Activated CD8-positive, alpha-beta memory T cell treated with anti-CD3 and anti-CD28 coated beads, Interleukin-2, amount 50 U/mL, for 1 hour (primary cell): ENCODE data around the gene SARS1.

Source experiments
- DNase-seq: peaks from one replicate; pipeline ENCODE4 v3.0.0-alpha.2; 2020; ENCODE audit errors: extremely low read depth

Gene SARS1

DNA sequence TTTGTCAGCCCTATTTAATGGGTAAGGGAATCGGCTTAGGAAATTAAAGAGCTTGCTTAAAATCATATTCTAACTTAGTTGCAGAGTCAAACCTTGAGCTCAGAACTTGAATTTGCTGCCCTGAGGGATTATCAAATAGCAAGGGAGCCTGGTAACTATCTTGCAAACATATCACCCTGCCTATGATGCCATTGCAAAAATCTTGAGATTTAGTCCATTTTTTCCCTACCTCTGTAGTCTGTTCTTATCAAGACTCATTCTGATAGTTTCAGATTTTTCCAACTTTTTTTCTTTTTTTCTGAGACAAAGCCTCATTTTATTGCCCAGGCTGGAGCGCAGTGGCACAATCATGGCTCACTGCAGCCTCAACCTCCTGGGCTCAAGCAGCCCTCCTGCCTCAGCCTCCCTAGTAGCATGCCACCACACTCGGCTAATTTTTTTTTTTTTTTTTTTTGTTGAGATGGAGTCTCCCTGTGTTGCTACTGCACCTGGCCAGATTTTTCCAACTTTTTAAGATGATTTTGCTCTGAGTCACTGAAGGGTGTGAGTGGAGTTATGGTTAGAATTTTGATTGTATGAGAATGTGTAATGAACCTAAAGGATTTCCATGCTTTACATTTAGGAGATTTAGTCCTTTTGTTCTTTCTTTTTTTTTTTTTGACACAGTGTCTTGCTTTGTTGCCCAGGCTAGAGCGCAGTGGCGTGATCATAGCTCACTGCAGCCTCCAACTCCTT, 12.2 kb downstream of the SARS1 start:
- DNase-seq, result no peak

DNA sequence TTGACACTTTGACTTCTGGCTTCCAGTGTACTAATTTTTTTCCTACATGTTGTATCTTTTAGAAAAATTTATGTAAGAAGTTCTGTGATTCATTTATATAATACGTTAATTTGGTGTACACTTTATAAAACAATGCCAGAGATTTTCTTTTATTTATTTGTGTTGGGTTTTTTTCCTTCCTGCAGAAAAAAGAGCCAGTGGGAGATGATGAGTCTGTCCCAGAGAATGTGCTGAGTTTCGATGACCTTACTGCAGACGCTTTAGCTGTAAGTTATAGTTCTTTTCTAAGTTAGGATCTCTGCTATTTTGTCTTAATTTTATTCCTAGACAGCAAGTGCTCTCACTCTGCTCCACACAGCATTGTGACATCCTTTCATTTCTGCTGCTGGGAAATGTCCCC, 14.4 kb downstream of the SARS1 start:
- no peak for DNase-seq

DNA sequence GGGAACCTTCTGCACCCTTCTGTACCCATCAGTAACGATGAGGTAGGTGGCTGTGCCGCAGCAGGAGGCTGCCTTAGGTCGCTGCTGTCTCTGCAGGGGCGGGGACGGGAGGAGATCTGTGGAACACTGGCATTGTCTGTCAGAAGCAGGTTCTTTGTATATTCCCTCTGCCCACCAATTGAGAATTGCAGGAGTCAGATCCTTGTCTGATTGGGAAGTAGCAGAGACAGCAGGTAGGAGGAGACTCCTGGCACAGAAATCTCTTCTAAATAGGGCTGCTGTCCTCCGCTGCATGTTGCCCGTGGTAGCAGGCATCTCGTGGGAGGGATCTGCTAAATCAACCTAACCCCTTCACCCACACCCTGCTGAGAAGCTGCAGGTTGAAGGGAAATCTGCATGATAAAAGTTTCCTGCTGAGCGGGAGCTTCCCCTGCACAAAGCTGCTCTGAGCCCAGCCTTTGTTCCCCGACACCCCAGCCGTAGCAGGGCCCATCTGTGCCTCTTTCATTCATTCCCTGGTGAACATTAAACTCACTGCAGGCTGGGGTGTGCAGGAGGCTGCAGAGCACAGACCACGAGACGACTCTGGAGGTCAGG, 15.9 kb downstream of the SARS1 start:
- no peak for DNase-seq

DNA sequence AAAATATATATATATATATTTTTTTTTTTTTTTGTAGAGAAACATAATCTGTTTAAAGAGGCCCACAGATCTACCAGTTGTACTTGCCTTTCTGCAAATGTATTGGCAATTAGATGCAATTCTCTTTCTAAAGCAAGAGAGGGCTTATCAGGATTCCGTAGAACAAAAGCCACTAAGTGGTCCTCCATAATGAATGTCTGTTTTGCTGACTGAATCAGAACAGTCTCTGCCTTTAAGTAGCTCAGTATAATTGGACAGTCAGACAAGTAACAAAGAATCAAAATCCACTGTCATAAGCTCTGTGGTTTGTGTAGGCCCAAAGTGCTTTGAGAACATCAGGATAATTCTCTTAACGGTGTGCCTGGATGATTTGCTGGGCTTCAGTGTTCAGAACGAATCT, 17.3 kb downstream of the SARS1 start:
- DNase-seq, result no peak

DNA sequence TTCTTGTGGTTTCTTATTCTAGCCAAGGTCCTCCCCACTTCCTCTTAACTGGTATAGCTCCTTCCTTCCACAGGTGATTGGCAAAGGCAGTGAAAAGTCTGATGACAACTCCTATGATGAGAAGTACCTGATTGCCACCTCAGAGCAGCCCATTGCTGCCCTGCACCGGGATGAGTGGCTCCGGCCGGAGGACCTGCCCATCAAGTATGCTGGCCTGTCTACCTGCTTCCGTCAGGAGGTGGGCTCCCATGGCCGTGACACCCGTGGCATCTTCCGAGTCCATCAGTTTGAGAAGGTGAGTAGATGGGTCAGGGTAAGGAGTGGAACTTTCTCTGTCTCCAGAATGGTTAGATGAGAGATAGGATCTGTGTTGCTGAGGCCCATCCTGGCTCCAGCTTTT, 21.4 kb downstream of the SARS1 start:
- no peak for DNase-seq

DNA sequence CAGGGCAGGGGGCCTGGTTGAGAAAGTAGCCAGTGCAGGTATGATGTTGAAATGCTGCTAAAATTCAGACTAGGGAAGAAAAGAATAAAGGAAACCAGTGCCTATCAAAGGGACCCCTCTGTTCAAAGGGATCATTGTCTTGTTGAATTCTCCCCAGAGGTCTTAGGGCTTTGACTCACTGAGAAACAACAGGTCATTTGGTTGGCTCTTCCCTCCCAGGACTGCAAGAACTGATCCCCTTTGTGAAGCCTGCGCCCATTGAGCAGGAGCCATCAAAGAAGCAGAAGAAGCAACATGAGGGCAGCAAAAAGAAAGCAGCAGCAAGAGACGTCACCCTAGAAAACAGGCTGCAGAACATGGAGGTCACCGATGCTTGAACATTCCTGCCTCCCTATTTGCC, 23.8 kb downstream of the SARS1 start:
- no peak for DNase-seq

DNA sequence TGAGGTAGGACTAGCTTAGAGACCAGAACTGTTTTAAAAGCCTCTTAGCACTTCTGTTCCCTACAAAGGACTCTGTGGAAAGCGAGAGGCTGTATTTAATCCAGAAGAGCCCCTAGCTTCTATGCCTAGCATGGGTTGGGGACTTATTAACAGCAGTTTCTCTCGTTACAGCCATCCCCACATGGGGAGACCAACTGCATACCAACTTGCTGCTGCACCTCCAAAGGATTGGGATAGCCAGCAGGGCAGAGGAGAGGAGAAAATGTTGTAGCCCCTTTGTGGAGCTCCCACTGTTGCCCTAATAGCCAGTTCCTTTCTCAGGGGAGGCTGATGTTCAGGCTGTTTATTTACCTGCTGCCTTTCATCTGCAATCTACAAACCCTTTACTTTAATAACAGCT, 24.7 kb downstream of the SARS1 start:
- DNase-seq, result no peak

DNA sequence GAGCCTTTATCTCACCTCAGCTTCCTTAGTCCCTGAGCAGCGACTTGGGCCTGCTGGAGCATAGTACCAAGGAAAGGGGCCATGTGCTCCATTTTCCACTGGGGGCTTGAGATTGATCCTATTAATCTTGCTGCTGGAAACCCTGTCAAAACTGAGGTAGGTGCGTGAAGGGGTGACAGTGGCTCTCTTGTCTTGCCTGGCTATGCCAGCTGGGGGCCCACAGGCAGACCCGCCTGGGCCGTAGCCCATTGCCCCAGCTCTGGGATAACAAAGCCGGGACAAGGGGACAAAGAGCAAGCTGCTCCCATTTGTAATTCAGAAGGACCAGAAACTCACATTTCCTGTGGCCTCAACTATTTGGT, 25.3 kb downstream of the SARS1 start:
- DNase-seq, result no peak

DNA sequence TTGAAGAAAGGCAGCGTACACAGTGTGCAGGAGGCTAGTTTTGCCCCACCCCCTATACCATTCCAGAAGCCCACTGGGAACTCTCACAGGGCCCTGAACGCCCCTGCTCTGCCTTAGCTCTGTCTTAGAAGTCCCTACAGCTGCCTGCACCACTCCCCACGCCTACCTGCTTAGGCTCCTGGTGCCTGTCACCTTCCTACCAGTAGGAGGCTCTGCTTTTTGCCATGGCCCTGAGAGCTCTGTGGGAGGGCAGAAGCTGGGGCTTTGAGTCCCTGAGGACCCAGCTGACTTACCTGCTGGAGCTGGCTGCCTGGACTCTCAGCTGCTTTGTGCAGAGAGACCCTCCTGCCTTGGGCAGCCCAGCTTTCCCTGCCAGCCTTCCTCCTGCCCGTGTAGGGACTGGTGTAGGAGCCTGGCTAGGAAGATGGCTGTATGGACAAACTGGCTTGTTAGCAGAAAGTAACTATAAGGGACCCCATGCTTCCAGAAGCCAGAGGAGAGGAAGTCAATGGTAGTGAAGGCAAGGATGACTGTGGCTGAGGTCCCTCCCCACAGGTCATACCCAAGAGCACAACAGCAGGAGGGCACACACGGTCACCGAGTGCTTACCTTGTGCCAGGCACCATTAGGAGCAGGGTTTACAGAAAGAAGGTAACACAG, 25.8 kb downstream of the SARS1 start:
- DNase-seq, result no peak

DNA sequence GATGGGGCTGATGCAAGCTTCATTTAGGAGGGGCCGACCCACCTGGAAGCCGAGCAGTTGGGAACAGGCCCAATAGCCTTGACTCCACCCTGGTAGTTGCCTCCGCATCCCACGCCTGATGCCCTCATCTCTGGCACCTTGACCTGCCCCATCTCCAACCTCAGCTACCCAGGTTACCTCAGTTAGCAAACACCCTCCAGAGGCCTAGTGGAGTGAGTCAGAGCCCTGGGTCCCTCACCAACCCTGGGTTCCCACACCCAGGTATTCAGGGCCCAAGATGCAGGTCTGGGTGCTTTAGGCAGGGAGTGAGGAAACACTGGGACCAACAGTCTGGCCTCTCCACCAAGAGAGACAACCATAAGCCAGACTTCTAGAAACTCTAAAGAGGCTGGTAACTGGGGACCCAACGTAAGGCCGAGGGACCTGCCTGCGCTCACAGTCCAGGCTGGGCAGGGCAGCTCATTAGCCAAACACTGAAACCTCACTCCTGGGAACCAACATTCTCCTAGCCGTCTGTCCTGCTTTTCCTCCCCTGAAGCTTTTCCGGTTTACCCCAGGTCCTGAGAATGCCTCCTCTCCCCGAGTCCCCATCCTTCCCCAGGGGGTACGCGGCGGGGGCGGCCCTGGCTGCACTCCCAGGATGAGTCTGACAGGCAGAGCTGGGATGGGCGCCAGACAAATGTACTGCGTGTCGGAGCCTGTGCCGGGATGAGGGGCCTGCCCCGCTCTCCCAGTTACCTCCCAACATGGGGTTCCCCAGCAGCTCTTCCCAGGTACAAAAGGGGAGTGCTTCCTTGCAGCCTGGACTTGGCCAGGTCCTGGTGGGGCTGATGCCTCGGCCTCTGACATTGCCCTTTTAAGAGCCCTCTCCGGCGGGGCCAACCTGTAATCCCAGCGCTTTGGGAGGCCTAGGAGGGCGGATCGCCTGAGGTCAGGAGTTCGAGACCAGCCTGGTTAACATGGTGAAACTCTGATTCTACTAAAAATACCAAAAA, 26.7 kb downstream of the SARS1 start:
- no peak for DNase-seq

DNA sequence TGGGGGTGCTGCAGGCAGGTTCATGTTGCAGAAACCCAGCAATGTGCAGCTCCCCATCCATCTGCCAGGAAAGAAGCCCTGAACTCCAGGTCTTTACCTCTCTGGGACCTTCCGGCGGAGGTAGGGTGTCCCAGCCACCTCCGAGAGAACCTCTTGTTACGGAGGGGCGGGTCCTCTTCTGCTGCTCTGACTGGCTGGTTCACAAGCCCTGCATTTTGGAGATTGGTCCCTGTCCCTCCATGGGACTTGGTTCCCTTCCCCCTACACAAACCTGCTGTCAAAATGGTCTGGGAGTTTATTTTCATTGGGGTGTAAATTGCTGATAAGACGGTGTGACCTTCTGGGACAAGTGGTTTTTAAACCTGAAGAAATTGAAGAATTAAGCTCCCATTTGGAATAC, 27.6 kb downstream of the SARS1 start:
- no peak for DNase-seq

DNA sequence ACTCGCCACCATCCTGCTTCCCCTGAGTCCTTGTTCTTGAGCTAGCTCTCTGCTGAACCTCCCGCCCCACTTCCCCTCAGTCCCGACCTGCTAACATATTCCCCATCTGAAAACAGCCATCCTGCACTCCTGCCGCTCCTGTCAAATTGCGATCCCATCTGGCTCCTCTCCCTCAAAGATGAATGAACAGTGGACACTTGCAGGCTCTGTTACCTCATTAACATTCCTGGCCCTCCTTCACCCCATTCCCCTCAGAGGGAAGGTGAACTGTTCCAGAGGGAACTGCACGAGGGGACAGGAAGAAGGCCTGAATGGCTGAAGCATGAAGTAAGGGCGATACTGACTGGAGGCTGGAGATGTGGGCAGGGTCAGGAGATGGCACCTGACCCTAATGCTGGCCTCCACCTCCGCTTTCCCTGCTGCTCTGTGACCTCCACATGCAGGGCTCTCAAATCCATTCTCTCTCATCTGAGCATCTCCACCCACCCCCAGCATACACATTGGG, 28.2 kb downstream of the SARS1 start:
- DNase-seq, result no peak

DNA sequence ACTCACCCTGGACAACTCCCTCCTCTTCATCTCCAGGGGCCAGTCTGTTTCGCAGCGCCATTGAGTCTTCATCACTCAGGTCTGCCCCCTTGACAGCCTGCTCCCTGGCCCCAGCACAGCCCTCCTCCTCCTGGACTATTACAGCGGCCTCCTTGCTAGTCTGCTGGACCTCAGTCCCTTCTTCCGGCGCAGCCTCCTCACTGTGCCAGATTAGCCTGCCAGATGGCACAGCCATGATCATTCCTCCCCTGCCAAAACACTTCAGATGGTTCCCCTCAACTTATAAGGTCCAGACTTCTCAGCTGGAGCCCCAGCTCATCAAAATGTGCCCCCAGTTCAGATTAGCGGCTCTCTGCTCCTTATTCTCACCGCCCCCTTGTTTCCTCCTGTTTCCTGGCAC, 28.7 kb downstream of the SARS1 start:
- DNase-seq, result no peak

DNA sequence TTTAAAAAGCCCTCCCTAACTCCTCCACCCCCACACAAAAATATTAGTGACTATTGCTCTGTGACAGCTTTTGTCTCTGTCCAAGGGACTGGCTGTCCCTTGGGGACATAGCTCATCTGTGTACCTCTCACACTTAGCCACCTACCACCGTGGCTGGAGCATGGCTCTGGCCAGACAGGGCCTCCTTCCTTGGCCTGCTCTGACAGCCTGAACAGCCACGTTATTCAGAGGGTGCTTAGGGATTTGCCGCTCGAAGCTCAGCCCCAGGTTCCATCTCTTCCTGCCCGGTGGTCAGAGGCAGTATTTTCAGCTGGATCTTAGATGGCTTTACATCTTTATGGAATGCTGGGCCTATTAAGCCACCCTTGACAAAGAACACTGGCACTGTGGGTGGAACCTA, 29.5 kb downstream of the SARS1 start:
- DNase-seq, result no peak

DNA sequence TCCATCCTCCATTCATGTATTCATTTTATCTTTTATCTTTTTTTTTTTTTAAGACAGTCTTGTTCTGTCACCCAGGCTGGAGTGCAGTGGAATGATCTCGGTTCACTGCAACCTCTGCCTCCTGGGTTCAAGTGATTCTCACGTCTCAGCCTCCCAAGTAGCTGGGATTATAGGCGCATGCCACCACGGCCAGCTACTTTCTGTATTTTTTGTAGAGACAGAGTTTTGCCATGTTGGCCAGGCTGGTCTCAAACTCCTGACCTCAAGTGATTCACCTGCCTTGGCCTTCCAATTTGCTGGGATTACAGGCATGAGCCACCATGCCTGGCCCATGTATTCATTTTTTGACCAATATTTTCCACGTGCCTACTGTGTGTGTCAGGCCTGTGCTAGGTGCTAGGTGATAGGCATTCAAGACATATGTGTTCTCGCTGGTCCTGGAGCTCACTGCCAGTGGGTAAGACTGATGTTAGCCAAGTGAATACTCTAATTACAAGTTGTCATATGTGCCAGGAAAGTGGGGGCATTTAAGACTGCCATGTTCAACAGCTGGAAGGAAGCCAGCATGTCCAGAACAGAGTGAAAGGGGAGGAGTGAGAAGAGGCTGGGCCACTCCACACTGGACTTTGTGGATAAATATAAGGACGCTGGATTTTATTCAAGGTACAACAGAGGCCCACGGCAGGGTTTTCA, 30.3 kb downstream of the SARS1 start:
- DNase-seq, result no peak

DNA sequence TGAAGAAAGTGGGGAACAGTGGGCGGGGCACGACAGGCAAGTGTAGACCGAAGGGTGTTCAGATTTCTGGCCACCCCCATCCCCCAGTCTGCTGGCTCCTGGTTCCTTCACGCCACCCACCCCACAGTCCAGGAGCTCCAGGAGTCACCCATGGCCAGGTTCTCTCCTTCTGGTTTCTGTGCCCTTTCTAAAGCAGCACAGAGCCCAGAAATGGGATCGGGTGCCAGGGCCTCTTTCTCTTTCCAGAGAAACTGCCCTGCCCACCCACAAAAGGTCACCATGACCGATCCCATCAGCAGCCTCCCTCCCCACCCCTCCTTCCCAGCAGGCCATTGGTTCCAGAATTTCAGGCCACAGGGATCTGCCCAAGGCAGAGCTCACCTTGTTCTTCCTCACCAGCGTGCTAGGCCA, 32.4 kb downstream of the SARS1 start:
- no peak for DNase-seq

DNA sequence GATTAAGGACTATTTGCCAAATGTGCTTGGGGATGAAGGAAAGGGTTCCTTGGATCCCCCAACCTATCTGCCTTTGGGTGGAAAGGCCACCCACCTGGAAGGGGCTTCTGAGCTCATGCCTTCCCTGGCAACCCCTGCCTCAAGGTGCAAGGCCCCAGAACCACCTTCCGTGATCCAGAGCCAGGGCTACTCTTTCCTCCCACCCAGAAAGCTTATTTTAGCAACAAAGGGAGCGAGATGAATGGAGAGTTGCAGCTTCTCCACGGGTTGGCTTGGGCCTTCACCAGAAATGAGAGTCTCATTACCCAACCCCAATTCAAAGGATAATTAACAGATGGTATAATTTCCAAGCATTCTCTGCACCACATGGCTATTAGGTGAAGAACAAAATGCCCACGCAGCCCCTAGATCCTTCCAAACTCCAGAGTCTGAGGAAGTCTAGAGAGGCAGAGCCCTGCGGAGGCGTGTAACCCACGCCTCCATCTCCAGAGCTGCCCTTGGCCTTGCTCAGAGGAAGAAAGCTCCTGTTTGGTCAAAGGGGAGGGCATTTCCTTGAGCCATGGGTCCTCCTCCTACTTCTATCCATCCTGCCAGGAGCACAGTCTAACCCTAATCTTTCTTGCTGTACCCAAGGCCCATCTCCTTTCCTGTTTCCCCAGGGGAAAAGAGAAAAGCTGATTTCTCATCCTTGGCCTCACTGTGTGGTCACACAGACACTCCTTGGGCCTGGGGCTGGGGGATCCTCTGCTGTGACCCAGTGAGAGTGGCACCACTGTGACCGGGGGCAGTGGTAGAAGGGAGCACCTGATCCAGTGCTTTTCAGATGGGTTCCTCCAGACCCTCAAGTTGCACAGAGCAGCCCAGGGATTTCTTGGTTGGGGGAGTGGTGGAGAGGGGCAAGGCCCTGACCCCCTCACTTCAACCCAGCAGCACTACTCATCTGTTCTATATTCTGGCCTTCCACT, 34.0 kb downstream of the SARS1 start:
- DNase-seq, result no peak

DNA sequence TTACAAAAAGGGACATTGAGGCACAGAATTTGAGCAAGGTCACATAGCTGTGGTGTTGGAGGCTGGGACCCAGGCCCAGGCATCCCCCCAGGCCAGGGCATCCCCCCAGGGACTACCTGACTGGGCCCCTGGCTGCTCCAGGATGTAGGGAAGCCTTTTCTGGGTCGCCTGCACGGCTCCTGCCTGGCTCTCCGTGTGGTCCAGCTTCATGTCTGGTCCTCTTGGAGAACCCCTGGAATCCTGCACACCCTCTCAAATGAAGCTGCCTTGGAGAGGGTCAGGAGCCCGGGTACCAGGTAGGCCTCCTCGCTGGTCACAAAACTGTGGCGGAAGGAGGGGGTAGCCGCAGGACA, 34.7 kb downstream of the SARS1 start:
- no peak for DNase-seq

DNA sequence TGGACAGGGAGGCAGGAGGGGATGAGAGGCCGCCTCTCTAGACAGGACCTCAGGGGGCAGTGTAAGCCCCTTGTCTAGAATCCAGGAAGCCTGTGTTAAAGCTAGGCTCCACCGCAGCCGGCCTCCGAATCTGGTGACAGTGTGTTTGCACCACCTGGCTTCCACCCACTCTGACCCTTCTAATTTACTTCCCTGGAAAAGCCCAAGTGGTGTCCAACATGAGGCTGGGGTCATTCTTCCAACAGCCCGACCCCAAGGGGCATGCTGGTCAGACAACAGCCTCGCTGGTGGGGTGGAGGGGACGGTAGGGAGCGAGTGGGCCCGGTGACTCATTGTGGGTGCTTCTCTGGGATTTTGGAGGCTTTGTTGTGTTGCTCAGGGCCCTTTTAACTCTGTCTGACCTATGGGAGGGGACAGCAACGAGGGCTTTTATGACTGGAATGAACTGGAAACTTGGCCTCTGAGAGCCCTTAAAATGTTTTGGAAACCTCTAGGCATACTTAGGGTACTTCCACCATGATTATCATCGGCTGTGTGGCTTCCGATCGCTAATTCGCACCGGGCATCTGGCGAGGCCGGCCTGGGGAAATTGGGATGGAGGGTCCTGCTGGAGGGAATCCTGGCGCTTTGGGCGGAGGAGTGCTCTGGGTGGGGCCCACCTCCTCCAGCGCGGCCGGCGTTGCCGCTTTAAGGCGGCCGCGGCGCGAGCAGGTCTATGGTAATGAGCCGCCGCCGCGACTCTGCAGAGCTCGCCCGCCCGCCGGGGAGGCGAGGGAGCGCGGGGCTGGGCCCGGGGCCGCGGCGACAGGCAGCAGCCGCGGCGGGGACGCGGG, 35.3 kb downstream of the SARS1 start, which contains the start of gene CELSR2:
Gene CELSR2, plus strand, starts transcription at position 743 of the 833 bp plus-strand sequence. CDS start 541 bp downstream, outside the sequence.
- no peak for DNase-seq
